Mononuclear cell (primary cell): ENCODE data around the gene TBC1D22A. TPM values are rescaled to one million over a fixed set of nuclear protein-coding genes. Genes with fewer than 3 reads are reported as not detected.

Experiments used
- H3K27me3 ChIP-seq: 2 replicates; pipeline ENCODE4 v1.6.0; 2011; ENCODE audit warnings: low read length, control low read depth; ENCODE audit not compliant: insufficient read depth
- H3K4me1 ChIP-seq: 2 replicates; pipeline ENCODE4 v1.5.1; 2011; ENCODE audit warnings: mild to moderate bottlenecking, low read length, control low read depth; ENCODE audit not compliant: insufficient read depth
- H3K4me3 ChIP-seq: 2 replicates; pipeline ENCODE4 v1.5.1; 2011; ENCODE audit warnings: mild to moderate bottlenecking, low read length, moderate library complexity
- H3K9me3 ChIP-seq: 2 replicates; pipeline ENCODE4 v1.5.1; 2011; ENCODE audit warnings: low read depth, mild to moderate bottlenecking, control low read depth, low read length
- total RNA-seq: library from RNA; depleted of rRNA; stranded (reverse); fragments of >200 nt; gene quantifications from one replicate; pipeline ENCODE4 v1.2.3, GENCODE V29; 2012

Gene TBC1D22A
- total RNA-seq, 1 donor = 14.1 TPM

- no peaks in the 10 kb centered on the region for H3K27me3 ChIP-seq
- H3K4me1 ChIP-seq = peaks cover 9% of the 10 kb centered on the region
- H3K9me3 ChIP-seq = no peaks in the 10 kb centered on the region
- no peak overlapping the region for H3K4me3 ChIP-seq
These were observed 98.1 kb downstream of the TBC1D22A start for GRCh38 chr22:46860562-46860961.

GRCh38 chr22:46861468-46862367 is 99.3 kb downstream of the TBC1D22A start:
- Histone ChIP-seq H3K4me3 (no peak overlapping the region), H3K27me3 (no peaks in the 10 kb centered on the region), H3K9me3 (no peaks in the 10 kb centered on the region)

DNA sequence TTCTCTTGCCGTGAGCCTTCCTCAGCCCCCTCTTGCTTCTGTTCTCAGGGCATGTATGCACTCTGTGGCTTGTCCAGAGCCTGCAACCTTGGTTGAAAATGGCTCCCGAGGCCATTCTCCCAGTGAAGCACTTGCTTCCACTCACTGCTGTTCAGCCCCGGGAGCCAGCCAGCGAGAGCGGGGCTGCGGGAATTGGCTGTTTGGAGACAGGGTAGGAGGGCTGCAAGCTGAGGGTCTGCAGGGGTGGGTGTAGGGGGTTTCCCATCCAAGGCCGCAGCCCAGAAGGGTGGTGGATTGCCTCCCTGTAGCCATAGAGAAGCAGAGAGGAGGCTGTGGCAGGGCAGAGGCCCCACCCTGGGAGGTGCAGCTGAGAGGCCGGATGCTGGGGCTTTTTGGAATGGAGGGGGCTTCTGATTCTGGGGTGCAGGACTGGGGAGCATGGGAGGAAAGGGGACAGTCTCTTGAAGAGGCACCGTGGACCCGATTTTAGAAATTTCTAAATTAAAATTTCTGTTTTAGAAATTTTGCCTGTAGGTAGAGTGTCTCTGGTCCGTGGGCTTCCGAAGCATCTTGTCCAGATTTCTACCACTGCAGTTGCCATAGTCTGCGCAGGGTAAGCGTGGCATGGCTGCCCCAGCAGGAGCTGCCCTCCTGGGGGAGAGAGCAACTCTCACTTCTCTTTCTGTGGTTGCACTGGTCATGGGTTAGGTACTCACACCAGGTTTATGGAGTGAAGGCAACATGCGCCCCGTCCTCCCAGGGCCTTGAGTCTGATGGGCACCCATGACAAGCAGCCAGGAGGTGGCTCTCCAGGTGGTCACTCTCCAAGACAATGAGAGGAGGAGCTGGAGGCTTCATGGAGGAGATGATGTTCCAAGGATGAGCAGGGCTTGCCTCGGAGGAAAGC is 100.2 kb downstream of the TBC1D22A start:
- H3K9me3 ChIP-seq = no peaks in the 10 kb centered on the region
- H3K4me3 ChIP-seq = no peak overlapping the region
- peaks cover 9% of the 10 kb centered on the region for H3K4me1 ChIP-seq
- H3K27me3 ChIP-seq = no peaks in the 10 kb centered on the region

More at GRCh38 chr22:46861468-46862367, 99.3 kb downstream of the TBC1D22A start:
- H3K4me1 ChIP-seq = peaks cover 9% of the 10 kb centered on the region

- H3K27me3 ChIP-seq = no peaks in the 10 kb centered on the region
- H3K4me3 ChIP-seq = no peak overlapping the region
- no peaks in the 10 kb centered on the region for H3K9me3 ChIP-seq
- peaks cover 9% of the 10 kb centered on the region for H3K4me1 ChIP-seq
These were observed 101.3 kb downstream of the TBC1D22A start for GRCh38 chr22:46863794-46864193.

GRCh38 chr22:46864314-46865051 is 102.0 kb downstream of the TBC1D22A start:
- H3K4me3 ChIP-seq = no peak overlapping the region
- H3K27me3 ChIP-seq = no peaks in the 10 kb centered on the region
- H3K9me3 ChIP-seq = no peaks in the 10 kb centered on the region
- peaks cover 9% of the 10 kb centered on the region for H3K4me1 ChIP-seq

GRCh38 chr22:46865052-46865434 is 102.6 kb downstream of the TBC1D22A start:
- Histone ChIP-seq H3K4me1 (peaks cover 9% of the 10 kb centered on the region), H3K9me3 (no peaks in the 10 kb centered on the region), H3K4me3 (no peak overlapping the region), H3K27me3 (no peaks in the 10 kb centered on the region)

GRCh38 chr22:46865642-46866041 is 103.2 kb downstream of the TBC1D22A start:
- Histone ChIP-seq H3K4me1 (peaks cover 9% of the 10 kb centered on the region), H3K4me3 (no peak overlapping the region), H3K27me3 (no peaks in the 10 kb centered on the region), H3K9me3 (peaks cover 4% of the 10 kb centered on the region)

DNA sequence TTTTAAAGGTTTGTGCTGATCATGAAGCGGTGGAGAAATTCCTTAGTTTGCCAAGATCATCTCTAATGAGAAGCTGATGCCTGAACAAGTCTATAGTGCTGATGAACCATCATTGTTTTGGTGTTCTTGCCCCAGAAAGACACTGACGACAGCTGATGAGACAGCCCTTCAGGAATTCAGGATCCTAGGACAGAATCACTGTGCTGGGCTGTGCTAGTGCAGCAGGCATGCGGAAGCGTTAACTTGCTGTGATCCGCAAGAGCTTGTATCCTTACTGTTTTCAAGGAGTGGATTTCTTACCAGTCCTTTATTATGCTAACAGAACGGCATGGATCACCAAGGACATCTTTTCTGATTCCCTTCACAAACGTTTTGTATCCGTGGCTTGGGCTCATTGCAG is 104.1 kb downstream of the TBC1D22A start:
- Histone ChIP-seq H3K4me1 (peaks cover 9% of the 10 kb centered on the region), H3K9me3 (peaks cover 14% of the 10 kb centered on the region), H3K27me3 (no peaks in the 10 kb centered on the region), H3K4me3 (no peak overlapping the region)

DNA sequence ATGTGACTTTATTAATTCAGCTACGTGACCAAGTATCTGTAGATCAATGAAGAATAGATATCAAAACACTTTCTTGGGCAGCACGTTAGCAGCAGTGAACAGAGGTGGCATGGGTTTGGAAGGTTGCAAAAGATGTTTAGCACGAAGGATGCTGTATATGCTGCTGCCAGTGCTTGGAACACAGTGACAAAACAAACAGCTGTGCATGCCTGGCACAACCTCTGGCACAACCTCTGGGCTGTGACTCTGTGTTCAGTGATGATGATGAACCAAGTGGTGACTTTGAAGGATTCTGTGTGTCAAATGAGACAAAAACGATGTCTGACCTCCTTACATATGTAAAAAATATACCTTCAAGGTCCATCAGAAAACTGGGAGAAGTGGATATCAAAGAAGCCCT is 104.7 kb downstream of the TBC1D22A start:
- peaks cover 9% of the 10 kb centered on the region for H3K4me1 ChIP-seq
- no peaks in the 10 kb centered on the region for H3K27me3 ChIP-seq
- no peak overlapping the region for H3K4me3 ChIP-seq
- H3K9me3 ChIP-seq = peaks cover 18% of the 10 kb centered on the region

DNA sequence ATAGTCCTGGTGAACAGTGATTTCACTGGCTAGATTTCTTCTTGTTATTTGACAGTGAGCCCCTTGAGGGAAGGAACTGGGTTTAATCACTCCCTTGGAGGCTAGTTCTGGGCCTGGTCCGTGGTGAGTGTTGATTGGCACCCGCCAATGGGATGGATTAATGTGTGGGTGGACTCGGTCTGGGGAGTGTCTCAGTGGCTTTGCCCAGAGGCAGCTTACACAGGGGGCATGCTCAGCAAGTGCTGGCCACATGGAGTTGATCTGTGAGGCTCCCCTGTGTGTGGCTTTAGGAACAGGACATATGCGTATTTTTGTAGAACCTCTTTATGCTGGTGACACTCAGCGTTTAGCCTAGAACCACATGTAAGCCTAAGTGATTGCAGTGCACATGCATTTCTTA is 106.9 kb downstream of the TBC1D22A start:
- no peaks in the 10 kb centered on the region for H3K4me1 ChIP-seq
- H3K9me3 ChIP-seq = peaks cover 18% of the 10 kb centered on the region
- no peaks in the 10 kb centered on the region for H3K27me3 ChIP-seq
- H3K4me3 ChIP-seq = no peak overlapping the region

DNA sequence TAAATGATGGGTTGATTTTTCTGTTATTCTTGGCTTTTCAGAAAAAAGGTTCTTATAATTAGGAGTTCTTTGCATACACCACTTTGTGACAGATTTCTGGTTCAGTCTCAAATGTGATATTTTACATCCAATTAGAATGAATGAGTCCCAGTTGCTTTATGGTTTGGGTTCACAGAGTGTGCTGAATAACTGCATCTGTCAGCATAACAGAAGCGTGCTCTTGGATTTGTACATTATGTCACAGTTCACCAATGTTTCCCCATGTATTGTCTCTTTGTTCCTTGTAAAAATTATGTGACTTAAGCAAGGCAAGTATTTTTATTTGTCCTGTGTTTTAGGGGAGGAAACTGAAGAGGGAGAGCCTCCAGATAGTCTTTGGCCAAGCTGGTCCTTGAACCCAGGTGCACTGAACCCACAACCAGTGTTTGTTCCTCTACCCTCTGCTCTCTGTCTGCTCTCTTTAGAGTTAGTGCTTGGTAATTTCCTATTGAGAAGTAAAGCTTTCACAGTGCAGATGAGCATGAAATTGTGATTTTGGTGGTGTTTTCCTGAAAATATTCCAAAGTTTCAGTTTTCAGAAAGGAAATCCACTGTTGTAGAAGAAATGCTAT is 107.5 kb downstream of the TBC1D22A start:
- Histone ChIP-seq H3K27me3 (no peaks in the 10 kb centered on the region), H3K4me3 (no peak overlapping the region), H3K4me1 (no peaks in the 10 kb centered on the region), H3K9me3 (peaks cover 18% of the 10 kb centered on the region)

GRCh38 chr22:46871826-46872225 is 109.4 kb downstream of the TBC1D22A start:
- Histone ChIP-seq H3K4me3 (no peak overlapping the region), H3K9me3 (peaks cover 18% of the 10 kb centered on the region), H3K4me1 (no peaks in the 10 kb centered on the region), H3K27me3 (no peaks in the 10 kb centered on the region)

DNA sequence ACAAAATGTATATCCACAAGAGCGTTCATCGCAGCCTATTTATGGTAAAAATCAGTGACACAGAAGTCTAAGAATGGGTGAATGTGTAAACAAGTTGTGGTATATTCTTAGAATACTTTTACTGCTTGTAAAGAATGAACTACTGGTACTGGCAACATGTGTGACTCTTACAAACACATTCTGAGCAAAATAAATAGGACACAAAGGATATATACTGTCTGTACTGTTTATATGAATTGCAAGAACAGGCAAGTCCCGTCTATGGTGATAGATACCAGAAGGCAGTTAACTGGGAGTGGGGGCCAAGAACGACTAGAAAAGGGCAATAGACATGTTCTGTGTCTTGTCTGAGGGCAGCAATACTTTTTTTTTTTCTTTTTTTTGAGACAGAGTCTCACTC is 112.6 kb downstream of the TBC1D22A start:
- H3K27me3 ChIP-seq = no peaks in the 10 kb centered on the region
- peaks cover 18% of the 10 kb centered on the region for H3K9me3 ChIP-seq
- no peak overlapping the region for H3K4me3 ChIP-seq
- H3K4me1 ChIP-seq = no peaks in the 10 kb centered on the region

- no peaks in the 10 kb centered on the region for H3K27me3 ChIP-seq
- peaks cover 6% of the 10 kb centered on the region for H3K9me3 ChIP-seq
- H3K4me1 ChIP-seq = no peaks in the 10 kb centered on the region
- no peak overlapping the region for H3K4me3 ChIP-seq
These were observed 114.0 kb downstream of the TBC1D22A start for GRCh38 chr22:46876357-46876934.
